ENCODE measurements around the gene THEMIS2. TPM values are rescaled to one million over a fixed set of nuclear protein-coding genes. Genes with fewer than 3 reads are reported as not detected.
A peak's percentile ranks its signal among the peaks of the same experiment; 100 is the strongest.

The THEMIS2 gene
- total RNA-seq, 1 donor from 2014 or later = 2.1 TPM

GRCh38 chr1:27861436-27861835 lies 10.9 kb upstream of the THEMIS2 start:
- DNase-seq (ENCODE audit: low read depth) (no peak), FAIRE-seq (no peak)
- H3K27me3 ChIP-seq (ENCODE audit: control insufficient read depth, insufficient read depth, low read length) = no peaks in the 10 kb centered on the region
- no peaks in the 10 kb centered on the region for H3K36me3 ChIP-seq (ENCODE audit: control insufficient read depth, insufficient read depth, low read length)
- no peak for TF ChIP-seq CTCF (IDR thresholded peaks at IDR 0.05; ENCODE audit: insufficient read depth, low read length, severe bottlenecking)
- H3K4me3 ChIP-seq (ENCODE audit: low read depth, low read length) = no peak overlapping the region

- DNase-seq (ENCODE audit: low read depth) (no peak), FAIRE-seq (no peak)
- Histone ChIP-seq H3K36me3 (ENCODE audit: control insufficient read depth, insufficient read depth, low read length) (no peaks in the 10 kb centered on the region), H3K27me3 (ENCODE audit: control insufficient read depth, insufficient read depth, low read length) (no peaks in the 10 kb centered on the region), H3K4me3 (ENCODE audit: low read depth, low read length) (no peak overlapping the region)
- no peak for TF ChIP-seq CTCF (IDR thresholded peaks at IDR 0.05; ENCODE audit: insufficient read depth, low read length, severe bottlenecking)
Measured at GRCh38 chr1:27862004-27862403, 10.3 kb upstream of the THEMIS2 start.

GRCh38 chr1:27862671-27863537 lies 9.4 kb upstream of the THEMIS2 start:
- Histone ChIP-seq H3K4me3 (ENCODE audit: low read depth, low read length) (no peak overlapping the region), H3K36me3 (ENCODE audit: control insufficient read depth, insufficient read depth, low read length) (no peaks in the 10 kb centered on the region), H3K27me3 (ENCODE audit: control insufficient read depth, insufficient read depth, low read length) (no peaks in the 10 kb centered on the region)
- TF ChIP-seq CTCF (IDR thresholded peaks at IDR 0.05; ENCODE audit: insufficient read depth, low read length, severe bottlenecking) = no peak
- FAIRE-seq = peak; percentile 86
- peak; percentile 100 for DNase-seq (ENCODE audit: low read depth)

GRCh38 chr1:27863538-27863915 lies 8.8 kb upstream of the THEMIS2 start:
- no peak overlapping the region for H3K4me3 ChIP-seq (ENCODE audit: low read depth, low read length)
- no peak for TF ChIP-seq CTCF (IDR thresholded peaks at IDR 0.05; ENCODE audit: insufficient read depth, low read length, severe bottlenecking)
- no peaks in the 10 kb centered on the region for H3K36me3 ChIP-seq (ENCODE audit: control insufficient read depth, insufficient read depth, low read length)
- no peak for DNase-seq (ENCODE audit: low read depth)
- no peak for FAIRE-seq
- no peaks in the 10 kb centered on the region for H3K27me3 ChIP-seq (ENCODE audit: control insufficient read depth, insufficient read depth, low read length)

GRCh38 chr1:27864264-27864895 lies 8.0 kb upstream of the THEMIS2 start:
- no peak overlapping the region for H3K4me3 ChIP-seq (ENCODE audit: low read depth, low read length)
- H3K36me3 ChIP-seq (ENCODE audit: control insufficient read depth, insufficient read depth, low read length) = no peaks in the 10 kb centered on the region
- no peak for TF ChIP-seq CTCF (IDR thresholded peaks at IDR 0.05; ENCODE audit: insufficient read depth, low read length, severe bottlenecking)
- H3K27me3 ChIP-seq (ENCODE audit: control insufficient read depth, insufficient read depth, low read length) = no peaks in the 10 kb centered on the region
- FAIRE-seq (no peak), DNase-seq (ENCODE audit: low read depth) (peak; percentile 50)

All from bronchial epithelial cell (primary cell).